GM19463 (cell line): ENCODE data around the gene PRKCB.

Experiments
- ATAC-seq: cut with Tn5 transposase; IDR thresholded peaks from one replicate; pipeline ENCODE4 v1.9.1; 2021; ENCODE audit warnings: mild to moderate bottlenecking, moderate library complexity; ENCODE audit not compliant: unreplicated experiment

The PRKCB gene

GRCh38 chr16:23934610-23935236 lies 98.9 kb downstream of the PRKCB start:
- ATAC-seq: no peak

GRCh38 chr16:23940111-23940510 lies 104.3 kb downstream of the PRKCB start:
- no peak for ATAC-seq

- ATAC-seq: no peak
Observed at GRCh38 chr16:23941025-23941424, 105.2 kb downstream of the PRKCB start.

GRCh38 chr16:23941963-23942564 lies 106.3 kb downstream of the PRKCB start:
- ATAC-seq: no peak

- ATAC-seq: no peak
Observed at GRCh38 chr16:23943604-23944003, 107.8 kb downstream of the PRKCB start.

- no peak for ATAC-seq
Observed at GRCh38 chr16:23944381-23944780, 108.6 kb downstream of the PRKCB start.

- no peak for ATAC-seq
Observed at GRCh38 chr16:23945243-23945642, 109.5 kb downstream of the PRKCB start.

- no peak for ATAC-seq
Observed at GRCh38 chr16:23947838-23948237, 112.1 kb downstream of the PRKCB start.

- no peak for ATAC-seq
Observed at GRCh38 chr16:23948949-23949411, 113.2 kb downstream of the PRKCB start.

- no peak for ATAC-seq
Observed at GRCh38 chr16:23949630-23950290, 114.0 kb downstream of the PRKCB start.

GRCh38 chr16:23950291-23950894 lies 114.6 kb downstream of the PRKCB start:
- no peak for ATAC-seq

- no peak for ATAC-seq
Observed at GRCh38 chr16:23950898-23951297, 115.1 kb downstream of the PRKCB start.

- ATAC-seq: no peak
Observed at GRCh38 chr16:23952128-23952970, 116.6 kb downstream of the PRKCB start.

GRCh38 chr16:23952971-23953300 lies 117.2 kb downstream of the PRKCB start:
- no peak for ATAC-seq

- no peak for ATAC-seq
Observed at GRCh38 chr16:23953476-23953875, 117.7 kb downstream of the PRKCB start.

GRCh38 chr16:23955088-23955487 lies 119.3 kb downstream of the PRKCB start:
- ATAC-seq: no peak

- ATAC-seq: no peak
Observed at GRCh38 chr16:23957287-23957686, 121.5 kb downstream of the PRKCB start.

- ATAC-seq: no peak
Observed at GRCh38 chr16:23959072-23959751, 123.4 kb downstream of the PRKCB start.

GRCh38 chr16:23959752-23960072 lies 123.9 kb downstream of the PRKCB start:
- no peak for ATAC-seq

- ATAC-seq: no peak
Observed at GRCh38 chr16:23960081-23960885, 124.5 kb downstream of the PRKCB start.
